GM23338 (cell line): ENCODE data around the gene GPR139. TPM values are rescaled to one million over a fixed set of nuclear protein-coding genes. Genes with fewer than 3 reads are reported as not detected.
A peak's percentile ranks its signal among the peaks of the same experiment; 100 is the strongest.

Experiments
- ATAC-seq: fragments of 200-7000 bp; cut with Tn5 transposase; 3 replicates; pipeline ENCODE4 v1.9.1; 2020
- DNase-seq: peaks from one replicate; pipeline ENCODE4 v3.0.0-alpha.2; 2015; ENCODE audit warnings: low spot score
- H2AFZ ChIP-seq: fragments of 200-600 bp; sonication (generic); 2 replicates; pipeline ENCODE4 v1.8.0; 2016; ENCODE audit warnings: antibody characterized with exemption, mild to moderate bottlenecking, moderate library complexity
- H3F3A ChIP-seq: fragments of 200-600 bp; sonication (generic); replicated peaks from 2 replicates; pipeline ENCODE4 v1.8.0; 2017; ENCODE audit warnings: antibody characterized with exemption, mixed run types, low read depth
- H3K27ac ChIP-seq: fragments of 200-600 bp; sonication (generic); 2 replicates; pipeline ENCODE4 v1.6.1; 2016; ENCODE audit warnings: low read depth
- H3K27me3 ChIP-seq: fragments of 200-600 bp; sonication (generic); 2 replicates; pipeline ENCODE4 v1.8.0; 2016; ENCODE audit warnings: mild to moderate bottlenecking, mixed run types, moderate library complexity; ENCODE audit not compliant: insufficient read depth
- H3K36me3 ChIP-seq: fragments of 200-600 bp; sonication (generic); 2 replicates; pipeline ENCODE4 v1.8.0; 2016; ENCODE audit warnings: mild to moderate bottlenecking; ENCODE audit not compliant: insufficient read depth
- H3K4me1 ChIP-seq: fragments of 200-600 bp; sonication (generic); 2 replicates; pipeline ENCODE4 v1.8.0; 2016; ENCODE audit warnings: mild to moderate bottlenecking, moderate library complexity; ENCODE audit not compliant: insufficient read depth
- H3K4me2 ChIP-seq: fragments of 200-600 bp; sonication (generic); 2 replicates; pipeline ENCODE4 v1.7.1; 2017; ENCODE audit warnings: mixed run types
- H3K4me3 ChIP-seq: fragments of 200-600 bp; sonication (generic); 2 replicates; pipeline ENCODE4 v1.6.1; 2016; ENCODE audit warnings: mixed run types
- H3K79me2 ChIP-seq: fragments of 200-600 bp; sonication (generic); replicated peaks from 2 replicates; pipeline ENCODE4 v1.8.0; 2017; ENCODE audit warnings: mild to moderate bottlenecking; ENCODE audit not compliant: insufficient read depth
- H3K9me2 ChIP-seq: fragments of 200-600 bp; sonication (generic); 2 replicates; pipeline ENCODE4 v1.8.0; 2017; ENCODE audit not compliant: insufficient read depth
- H4K20me1 ChIP-seq: fragments of 200-600 bp; sonication (generic); replicated peaks from 2 replicates; pipeline ENCODE4 v1.8.0; 2017; ENCODE audit warnings: mild to moderate bottlenecking; ENCODE audit not compliant: insufficient read depth
- H3K27ac Mint-ChIP-seq: 2 replicates; pipeline ENCODE4 v1.8.0; 2020; ENCODE audit warnings: inconsistent platforms, mild to moderate bottlenecking, moderate library complexity, mixed read lengths
- H3K27me3 Mint-ChIP-seq: 3 replicates; pipeline ENCODE4 v1.8.0; 2022; ENCODE audit warnings: low read depth, mild to moderate bottlenecking, moderate library complexity, mixed read lengths, inconsistent platforms; ENCODE audit not compliant: insufficient read depth, poor library complexity
- H3K36me3 Mint-ChIP-seq: 3 replicates; pipeline ENCODE4 v1.8.0; 2021; ENCODE audit warnings: low read depth, mild to moderate bottlenecking, inconsistent platforms, moderate library complexity, mixed read lengths
- H3K4me1 Mint-ChIP-seq: 3 replicates; pipeline ENCODE4 v1.8.0; 2020; ENCODE audit warnings: mild to moderate bottlenecking, inconsistent platforms, mixed read lengths
- H3K4me3 Mint-ChIP-seq: 3 replicates; pipeline ENCODE4 v1.8.0; 2021; ENCODE audit warnings: moderate library complexity, mild to moderate bottlenecking, inconsistent platforms, mixed read lengths
- H3K9me3 Mint-ChIP-seq: 3 replicates; pipeline ENCODE4 v1.8.0; 2020; ENCODE audit warnings: moderate library complexity, mild to moderate bottlenecking, inconsistent platforms, mixed read lengths
- NANOG ChIP-seq: IDR thresholded peaks from 2 replicates; pipeline ENCODE4 v1.6.1; 2016; ENCODE audit warnings: antibody characterized with exemption, borderline replicate concordance
- ZNF114 ChIP-seq: fragments of 250-450 bp; sonication (Bioruptor Pico); IDR thresholded peaks from 2 replicates; pipeline ENCODE4 v1.5.0; 2020; ENCODE audit warnings: mild to moderate bottlenecking, moderate library complexity
- ZNF331 ChIP-seq: fragments of 250-450 bp; sonication (Bioruptor Pico); IDR thresholded peaks from 2 replicates; pipeline ENCODE4 v1.5.0; 2020; ENCODE audit warnings: low read depth, mild to moderate bottlenecking, moderate library complexity
- polyA plus RNA-seq: library from polyadenylated mRNA; unstranded; fragments of >200 nt; fragmentation: Nextera tagmentation; extraction: Ambion mirVana; gene quantifications from 2 replicates; pipeline ENCODE4 v1.2.1, GENCODE V29; 2016
- total RNA-seq: library from RNA; depleted of rRNA; stranded (reverse); fragments of >200 nt; shearing (Covaris generic); gene quantifications from 2 replicates; pipeline ENCODE4 v1.2.3, GENCODE V29; 2014
- TF ChIP-seq, protein P1 (sequence below), 2 experiments: fragments of 200-600 bp in 1 of 2; sonication (generic) in 1 of 2; conservative IDR thresholded peaks; 2 replicates each; pipeline versions ENCODE4 v1.5.1 to v1.6.1; 2016 to 2017; ENCODE audit warnings: antibody characterized with exemption in 2 of 2, low read depth in 2 of 2, mild to moderate bottlenecking in 2 of 2, moderate library complexity in 1 of 2
- TF ChIP-seq, protein P2 (sequence below): fragments of 250-450 bp; sonication (Bioruptor Pico); IDR thresholded peaks from 2 replicates; pipeline ENCODE4 v1.5.0; 2020; ENCODE audit warnings: mild to moderate bottlenecking, moderate library complexity

The GPR139 gene
- total and polyA plus RNA-seq, 2 experiments from 2014 or later: 0.66 to 2.3 TPM

DNA sequence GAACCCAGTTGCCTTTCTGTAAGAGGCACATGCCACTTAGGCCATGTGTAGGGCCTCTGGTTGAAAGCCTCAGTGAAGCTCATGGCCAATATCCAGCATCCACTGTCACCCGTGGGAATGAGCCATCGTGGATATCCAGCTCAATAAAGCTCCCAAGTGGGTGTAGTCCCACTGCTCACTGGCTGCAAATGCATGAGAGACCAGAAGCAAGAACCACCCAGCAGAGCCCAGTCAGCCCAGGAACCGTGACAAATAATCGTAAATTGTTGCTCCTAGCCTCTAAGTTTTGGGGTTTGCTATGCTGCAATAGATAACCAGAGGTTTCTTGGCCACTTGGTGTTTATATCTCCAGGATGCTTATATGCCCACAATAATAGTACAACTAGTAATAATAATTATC is 33.7 kb downstream of the GPR139 start:
- DNase-seq (no peak), ATAC-seq (no peak)
- Histone ChIP-seq H3K27ac (no peak overlapping the region), H2AFZ (no peak overlapping the region), H3K4me1 (peaks cover 17% of the 10 kb centered on the region), H3F3A (no peaks in the 10 kb centered on the region), H3K79me2 (no peaks in the 10 kb centered on the region), H3K4me2 (no peak overlapping the region), H3K27me3 (no peaks in the 10 kb centered on the region), H3K9me2 (peaks cover 4% of the 10 kb centered on the region; the same call in 1 of the 2 replicates), H3K4me3 (no peak overlapping the region), H4K20me1 (no peaks in the 10 kb centered on the region), H3K36me3 (no peaks in the 10 kb centered on the region)
- H3K27ac Mint-ChIP-seq: no peak overlapping the region
- H3K27me3 Mint-ChIP-seq: peaks cover 2% of the 10 kb centered on the region
- H3K4me3 Mint-ChIP-seq: no peak overlapping the region
- TF ChIP-seq, protein P1, sequence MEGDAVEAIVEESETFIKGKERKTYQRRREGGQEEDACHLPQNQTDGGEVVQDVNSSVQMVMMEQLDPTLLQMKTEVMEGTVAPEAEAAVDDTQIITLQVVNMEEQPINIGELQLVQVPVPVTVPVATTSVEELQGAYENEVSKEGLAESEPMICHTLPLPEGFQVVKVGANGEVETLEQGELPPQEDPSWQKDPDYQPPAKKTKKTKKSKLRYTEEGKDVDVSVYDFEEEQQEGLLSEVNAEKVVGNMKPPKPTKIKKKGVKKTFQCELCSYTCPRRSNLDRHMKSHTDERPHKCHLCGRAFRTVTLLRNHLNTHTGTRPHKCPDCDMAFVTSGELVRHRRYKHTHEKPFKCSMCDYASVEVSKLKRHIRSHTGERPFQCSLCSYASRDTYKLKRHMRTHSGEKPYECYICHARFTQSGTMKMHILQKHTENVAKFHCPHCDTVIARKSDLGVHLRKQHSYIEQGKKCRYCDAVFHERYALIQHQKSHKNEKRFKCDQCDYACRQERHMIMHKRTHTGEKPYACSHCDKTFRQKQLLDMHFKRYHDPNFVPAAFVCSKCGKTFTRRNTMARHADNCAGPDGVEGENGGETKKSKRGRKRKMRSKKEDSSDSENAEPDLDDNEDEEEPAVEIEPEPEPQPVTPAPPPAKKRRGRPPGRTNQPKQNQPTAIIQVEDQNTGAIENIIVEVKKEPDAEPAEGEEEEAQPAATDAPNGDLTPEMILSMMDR (conservative IDR thresholded peaks at IDR 0.05; ENCODE audit: low read depth in 2 of 2): no peak
- no peak for TF ChIP-seq NANOG
- TF ChIP-seq ZNF114 (CRISPR knock-in tag): no peak
- TF ChIP-seq, protein P2, sequence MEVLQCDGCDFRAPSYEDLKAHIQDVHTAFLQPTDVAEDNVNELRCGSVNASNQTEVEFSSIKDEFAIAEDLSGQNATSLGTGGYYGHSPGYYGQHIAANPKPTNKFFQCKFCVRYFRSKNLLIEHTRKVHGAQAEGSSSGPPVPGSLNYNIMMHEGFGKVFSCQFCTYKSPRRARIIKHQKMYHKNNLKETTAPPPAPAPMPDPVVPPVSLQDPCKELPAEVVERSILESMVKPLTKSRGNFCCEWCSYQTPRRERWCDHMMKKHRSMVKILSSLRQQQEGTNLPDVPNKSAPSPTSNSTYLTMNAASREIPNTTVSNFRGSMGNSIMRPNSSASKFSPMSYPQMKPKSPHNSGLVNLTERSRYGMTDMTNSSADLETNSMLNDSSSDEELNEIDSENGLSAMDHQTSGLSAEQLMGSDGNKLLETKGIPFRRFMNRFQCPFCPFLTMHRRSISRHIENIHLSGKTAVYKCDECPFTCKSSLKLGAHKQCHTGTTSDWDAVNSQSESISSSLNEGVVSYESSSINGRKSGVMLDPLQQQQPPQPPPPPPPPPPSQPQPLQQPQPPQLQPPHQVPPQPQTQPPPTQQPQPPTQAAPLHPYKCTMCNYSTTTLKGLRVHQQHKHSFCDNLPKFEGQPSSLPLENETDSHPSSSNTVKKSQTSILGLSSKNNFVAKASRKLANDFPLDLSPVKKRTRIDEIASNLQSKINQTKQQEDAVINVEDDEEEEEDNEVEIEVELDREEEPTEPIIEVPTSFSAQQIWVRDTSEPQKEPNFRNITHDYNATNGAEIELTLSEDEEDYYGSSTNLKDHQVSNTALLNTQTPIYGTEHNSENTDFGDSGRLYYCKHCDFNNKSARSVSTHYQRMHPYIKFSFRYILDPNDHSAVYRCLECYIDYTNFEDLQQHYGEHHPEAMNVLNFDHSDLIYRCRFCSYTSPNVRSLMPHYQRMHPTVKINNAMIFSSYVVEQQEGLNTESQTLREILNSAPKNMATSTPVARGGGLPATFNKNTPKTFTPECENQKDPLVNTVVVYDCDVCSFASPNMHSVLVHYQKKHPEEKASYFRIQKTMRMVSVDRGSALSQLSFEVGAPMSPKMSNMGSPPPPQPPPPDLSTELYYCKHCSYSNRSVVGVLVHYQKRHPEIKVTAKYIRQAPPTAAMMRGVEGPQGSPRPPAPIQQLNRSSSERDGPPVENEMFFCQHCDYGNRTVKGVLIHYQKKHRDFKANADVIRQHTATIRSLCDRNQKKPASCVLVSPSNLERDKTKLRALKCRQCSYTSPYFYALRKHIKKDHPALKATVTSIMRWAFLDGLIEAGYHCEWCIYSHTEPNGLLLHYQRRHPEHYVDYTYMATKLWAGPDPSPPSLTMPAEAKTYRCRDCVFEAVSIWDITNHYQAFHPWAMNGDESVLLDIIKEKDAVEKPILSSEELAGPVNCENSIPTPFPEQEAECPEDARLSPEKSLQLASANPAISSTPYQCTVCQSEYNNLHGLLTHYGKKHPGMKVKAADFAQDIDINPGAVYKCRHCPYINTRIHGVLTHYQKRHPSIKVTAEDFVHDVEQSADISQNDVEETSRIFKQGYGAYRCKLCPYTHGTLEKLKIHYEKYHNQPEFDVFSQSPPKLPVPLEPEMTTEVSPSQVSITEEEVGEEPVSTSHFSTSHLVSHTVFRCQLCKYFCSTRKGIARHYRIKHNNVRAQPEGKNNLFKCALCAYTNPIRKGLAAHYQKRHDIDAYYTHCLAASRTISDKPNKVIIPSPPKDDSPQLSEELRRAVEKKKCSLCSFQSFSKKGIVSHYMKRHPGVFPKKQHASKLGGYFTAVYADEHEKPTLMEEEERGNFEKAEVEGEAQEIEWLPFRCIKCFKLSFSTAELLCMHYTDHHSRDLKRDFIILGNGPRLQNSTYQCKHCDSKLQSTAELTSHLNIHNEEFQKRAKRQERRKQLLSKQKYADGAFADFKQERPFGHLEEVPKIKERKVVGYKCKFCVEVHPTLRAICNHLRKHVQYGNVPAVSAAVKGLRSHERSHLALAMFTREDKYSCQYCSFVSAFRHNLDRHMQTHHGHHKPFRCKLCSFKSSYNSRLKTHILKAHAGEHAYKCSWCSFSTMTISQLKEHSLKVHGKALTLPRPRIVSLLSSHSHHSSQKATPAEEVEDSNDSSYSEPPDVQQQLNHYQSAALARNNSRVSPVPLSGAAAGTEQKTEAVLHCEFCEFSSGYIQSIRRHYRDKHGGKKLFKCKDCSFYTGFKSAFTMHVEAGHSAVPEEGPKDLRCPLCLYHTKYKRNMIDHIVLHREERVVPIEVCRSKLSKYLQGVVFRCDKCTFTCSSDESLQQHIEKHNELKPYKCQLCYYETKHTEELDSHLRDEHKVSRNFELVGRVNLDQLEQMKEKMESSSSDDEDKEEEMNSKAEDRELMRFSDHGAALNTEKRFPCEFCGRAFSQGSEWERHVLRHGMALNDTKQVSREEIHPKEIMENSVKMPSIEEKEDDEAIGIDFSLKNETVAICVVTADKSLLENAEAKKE (CRISPR knock-in tag): no peak
- peak; percentile 76 for TF ChIP-seq ZNF331 (CRISPR knock-in tag)
- H3K9me3 Mint-ChIP-seq: no peaks in the 10 kb centered on the region
- no peaks in the 10 kb centered on the region for H3K36me3 Mint-ChIP-seq
- peaks cover 16% of the 10 kb centered on the region for H3K4me1 Mint-ChIP-seq
